B cell (primary cell): ENCODE data around the gene VPS8. TPM values are rescaled to one million over a fixed set of nuclear protein-coding genes. Genes with fewer than 3 reads are reported as not detected.

Experiments
- ATAC-seq: fragments of 200-7000 bp; cut with Tn5 transposase; one replicate; pipeline ENCODE4 v1.10.0; 2021; ENCODE audit warnings: low read depth, mild to moderate bottlenecking, moderate number of reproducible peaks, moderate library complexity
- CTCF ChIA-PET: fragments of 350-600 bp; sonication (Branson Sonifier 250); formaldehyde crosslinking; loops from one replicate; lab custom pipeline; 2021; ENCODE audit warnings: antibody characterized with exemption, inconsistent platforms; lab: Charles Lee
- POLR2A ChIA-PET: fragments of 350-600 bp; sonication (Branson Sonifier 250); formaldehyde crosslinking; loops from one replicate; lab custom pipeline; 2021; ENCODE audit warnings: antibody characterized with exemption; lab: Charles Lee
- DNase-seq: peaks from one replicate; pipeline ENCODE4 v3.0.0; 2013
- H2AFZ ChIP-seq: 2 replicates; pipeline ENCODE4 v1.6.1; 2012; ENCODE audit warnings: mild to moderate bottlenecking, low read depth, low read length; ENCODE audit not compliant: insufficient read depth, poor library complexity, severe bottlenecking
- H3K27ac ChIP-seq, 2 donors: 1 replicate in 1 of 2; 2 replicates in 1 of 2; pipeline ENCODE4 v1.5.1; 2012 to 2013; ENCODE audit warnings: low read length in 2 of 2, mild to moderate bottlenecking in 2 of 2, moderate library complexity in 1 of 2
- H3K27me3 ChIP-seq, 4 experiments: fragments of 200-600 bp in 1 of 4; sonication (generic) in 1 of 4; replicated peaks in 1 of 4; 1 replicate in 2 of 4; 2 replicates in 2 of 4; pipeline versions ENCODE4 v1.6.1 to v1.7.0; 2013 to 2016; ENCODE audit warnings: low read length in 3 of 4, mild to moderate bottlenecking in 2 of 4, mixed read lengths in 1 of 4, moderate library complexity in 1 of 4; ENCODE audit not compliant: insufficient read depth in 4 of 4, control insufficient read depth in 3 of 4; ENCODE audit errors: control extremely low read depth in 1 of 4
- H3K36me3 ChIP-seq, 2 experiments: replicated peaks in 1 of 2; 1 replicate in 1 of 2; 2 replicates in 1 of 2; pipeline versions ENCODE4 v1.6.1 to v1.7.1; 2013; ENCODE audit warnings: low read length in 1 of 2; ENCODE audit not compliant: insufficient read depth in 2 of 2, control insufficient read depth in 1 of 2; ENCODE audit errors: control extremely low read depth in 1 of 2, extremely low read depth in 1 of 2
- H3K4me1 ChIP-seq, 2 donors: fragments of 200-600 bp in 1 of 2; sonication (generic) in 1 of 2; 1 replicate in 1 of 2; 2 replicates in 1 of 2; pipeline versions ENCODE4 v1.5.1 to v1.6.1; 2013 to 2017; ENCODE audit warnings: low read length in 2 of 2; ENCODE audit not compliant: control insufficient read depth in 2 of 2, insufficient read depth in 2 of 2
- H3K4me2 ChIP-seq: replicated peaks from 2 replicates; pipeline ENCODE3; 2012; ENCODE audit warnings: mild to moderate bottlenecking, low read depth, low read length; ENCODE audit not compliant: poor library complexity, severe bottlenecking
- H3K4me3 ChIP-seq, 5 experiments: fragments of 200-600 bp in 1 of 5; sonication (generic) in 1 of 5; 1 replicate in 3 of 5; 2 replicates in 2 of 5; pipeline versions ENCODE4 v1.5.1 to v1.7.0; 2011 to 2016; ENCODE audit warnings: low read length in 4 of 5, mild to moderate bottlenecking in 4 of 5, low read depth in 2 of 5, control low read depth in 1 of 5, moderate library complexity in 1 of 5; ENCODE audit not compliant: insufficient read depth in 1 of 5; ENCODE audit errors: control extremely low read depth in 1 of 5, extremely low read depth in 1 of 5
- H3K79me2 ChIP-seq: fragments of 200-600 bp; sonication (generic); one replicate; pipeline ENCODE4 v1.6.0; 2016; ENCODE audit warnings: low read length; ENCODE audit not compliant: control insufficient read depth, insufficient read depth
- H3K9ac ChIP-seq: fragments of 200-600 bp; sonication (generic); 2 replicates; pipeline ENCODE4 v1.6.1; 2017; ENCODE audit warnings: mild to moderate bottlenecking, low read length, moderate library complexity
- H3K9me3 ChIP-seq, 3 donors: one replicate each; pipeline versions ENCODE4 v1.6.1 to v1.7.1; 2013; ENCODE audit warnings: low read length in 2 of 3; ENCODE audit not compliant: control insufficient read depth in 2 of 3, insufficient read depth in 1 of 3; ENCODE audit errors: control extremely low read depth in 1 of 3
- H4K20me1 ChIP-seq: 2 replicates; pipeline ENCODE4 v1.6.0; 2012; ENCODE audit warnings: mild to moderate bottlenecking, low read length; ENCODE audit not compliant: insufficient read depth, control insufficient read depth, poor library complexity, severe bottlenecking
- H3K27ac Mint-ChIP-seq: one replicate; pipeline ENCODE4 v1.8.0; 2021; ENCODE audit warnings: mixed read lengths
- H3K27me3 Mint-ChIP-seq: one replicate; pipeline ENCODE4 v1.8.0; 2021; ENCODE audit warnings: mixed read lengths
- H3K4me1 Mint-ChIP-seq: one replicate; pipeline ENCODE4 v1.8.0; 2021; ENCODE audit warnings: mixed read lengths
- H3K4me3 Mint-ChIP-seq: one replicate; pipeline ENCODE4 v1.8.0; 2021; ENCODE audit warnings: mixed read lengths
- H3K9me3 Mint-ChIP-seq: one replicate; pipeline ENCODE4 v1.8.0; 2022; ENCODE audit warnings: mixed read lengths; ENCODE audit not compliant: insufficient read depth
- CTCF ChIP-seq: fragments of 200-600 bp; IDR thresholded peaks from one replicate; pipeline ENCODE4 v1.8.0; 2022; ENCODE audit warnings: antibody characterized with exemption, mild to moderate bottlenecking
- EZH2 ChIP-seq: IDR thresholded peaks from 2 replicates; pipeline ENCODE4 v1.6.1; 2012; ENCODE audit warnings: borderline replicate concordance, low read depth, mild to moderate bottlenecking, moderate library complexity, low read length; ENCODE audit not compliant: insufficient read depth, poor library complexity, severe bottlenecking
- WGBS: methylation state at CpG from one replicate; pipeline ENCODE4 v1.1.5; 2013; ENCODE audit warnings: missing lambda C conversion rate; ENCODE audit not compliant: insufficient coverage; 5-methylcytosine and 5-hydroxymethylcytosine counted together
- intact Hi-C: fragments of 100-400 bp; cut with micrococcal nuclease; formaldehyde crosslinking; loops from one replicate; pipeline ENCODE4 v1.10.0; 2022
- polyA plus RNA-seq: library from polyadenylated mRNA; depleted of rRNA; stranded (reverse); fragments of >200 nt; gene quantifications from 2 replicates; pipeline ENCODE4 v1.2.3, GENCODE V29; 2012
- total RNA-seq, 2 donors: library from RNA; stranded (reverse); fragments of 120-200 nt in 1 of 2; gene quantifications; 1 replicate in 1 of 2; 2 replicates in 1 of 2; pipeline versions ENCODE4 v1.2.3 to v1.2.4, GENCODE V29; 2013 to 2022

Gene VPS8
- total and polyA plus RNA-seq, 2 donors (not counting 1 experiment from before 2014, with no cell fraction given): 18.3 to 95.6 TPM

GRCh38 chr3:184827572-184827971, 15.6 kb downstream of the VPS8 start:
- Histone ChIP-seq H3K4me1 (no peaks in the 10 kb centered on the region), H3K9ac (no peak overlapping the region), H3K27ac (no peak overlapping the region), H3K9me3 (no peaks in the 10 kb centered on the region), H3K27me3 (no peaks in the 10 kb centered on the region), H2AFZ (no peak overlapping the region), H3K4me3 (no peak overlapping the region), H3K4me2 (no peak overlapping the region), H4K20me1 (no peaks in the 10 kb centered on the region), H3K79me2 (no peaks in the 10 kb centered on the region), H3K36me3 (peaks cover 4 to 41% of the 10 kb centered on the region in 2 experiments)
- POLR2A ChIA-PET: no interaction called here
- TF ChIP-seq CTCF (no peak), EZH2 (no peak)
- Mint-ChIP-seq H3K27ac (no peak overlapping the region), H3K9me3 (no peaks in the 10 kb centered on the region), H3K4me1 (no peaks in the 10 kb centered on the region), H3K27me3 (no peaks in the 10 kb centered on the region), H3K4me3 (no peak overlapping the region)
- WGBS: no CpG with 5 or more reads among the region's 2 CpGs
- intact Hi-C loops: no loop called here
- ATAC-seq: no peak
- CTCF ChIA-PET: no interaction called here
- DNase-seq: no peak

GRCh38 chr3:184832044-184832443, 20.1 kb downstream of the VPS8 start:
- Histone ChIP-seq H3K36me3 (peaks cover 15 to 46% of the 10 kb centered on the region in 2 experiments), H3K27ac (no peak overlapping the region), H3K9me3 (no peaks in the 10 kb centered on the region), H3K4me3 (no peak overlapping the region), H3K4me2 (no peak overlapping the region), H4K20me1 (no peaks in the 10 kb centered on the region), H3K4me1 (no peaks in the 10 kb centered on the region), H3K9ac (no peak overlapping the region), H2AFZ (no peak overlapping the region), H3K27me3 (no peaks in the 10 kb centered on the region), H3K79me2 (no peaks in the 10 kb centered on the region)
- TF ChIP-seq CTCF (no peak), EZH2 (no peak)
- H3K4me3 Mint-ChIP-seq: no peak overlapping the region
- POLR2A ChIA-PET: no interaction called here
- no peaks in the 10 kb centered on the region for H3K9me3 Mint-ChIP-seq
- DNase-seq (no peak), ATAC-seq (no peak)
- H3K27ac Mint-ChIP-seq: no peak overlapping the region
- no peaks in the 10 kb centered on the region for H3K27me3 Mint-ChIP-seq
- CTCF ChIA-PET: no interaction called here
- no peaks in the 10 kb centered on the region for H3K4me1 Mint-ChIP-seq
- intact Hi-C loops: no loop called here
